GM12878 (cell line): ENCODE measurements around the gene SBF1. TPM values are rescaled to one million over a fixed set of nuclear protein-coding genes. Genes with fewer than 3 reads are reported as not detected.

Experiments
- ATAC-seq: fragments of 200-7000 bp; cut with Tn5 transposase; 3 replicates; pipeline ENCODE4 v1.9.1; 2020; ENCODE audit warnings: mild to moderate bottlenecking, moderate library complexity
- BruUV-seq: library from RNA; stranded (reverse); fragments of 400-500 nt; replicated peaks from 2 replicates; lab custom pipeline; 2021; lab: Mats Ljungman, UMichigan
- CTCF ChIA-PET: fragments of 300-600 bp; sonication (Branson Sonifier 250); formaldehyde crosslinking; extraction: SDS; loops from one replicate; lab custom pipeline; 2021; ENCODE audit warnings: inconsistent platforms; lab: Yijun Ruan, JAX
- POLR2A ChIA-PET: fragments of 350-600 bp; formaldehyde crosslinking; extraction: SDS; loops from one replicate; lab custom pipeline; 2021; ENCODE audit warnings: inconsistent platforms; lab: Charles Lee
- RAD21 ChIA-PET: fragments of 300-600 bp; sonication (Branson Sonifier 250); formaldehyde crosslinking; loops from one replicate; lab custom pipeline; 2023; ENCODE audit warnings: antibody characterized with exemption; ENCODE audit not compliant: unreplicated experiment; lab: Charles Lee
- SMC1A ChIA-PET: fragments of 300-600 bp; sonication (Branson Sonifier 250); formaldehyde crosslinking; loops from one replicate; lab custom pipeline; 2023; ENCODE audit not compliant: unreplicated experiment, uncharacterized antibody; lab: Charles Lee
- DNase-seq: peaks from one replicate; pipeline ENCODE4 v3.0.0-alpha.2; 2011; ENCODE audit warnings: low read depth, low spot score
- FAIRE-seq: peaks from 3 replicates; lab custom pipeline; 2011; peaks lifted over from hg19 to GRCh38; lab: Jason Lieb, UNC
- H2AFZ ChIP-seq: 2 replicates; pipeline ENCODE4 v1.6.0; 2011; ENCODE audit warnings: low read depth, low read length, control low read depth; ENCODE audit not compliant: control insufficient read depth
- H3K27ac ChIP-seq: 2 replicates; pipeline ENCODE4 v1.5.1; 2011; ENCODE audit warnings: control low read depth; ENCODE audit not compliant: control insufficient read depth, insufficient read depth
- H3K27me3 ChIP-seq, 2 experiments: replicated peaks in 1 of 2; 2 replicates each; pipeline versions ENCODE4 v1.6.0 to v1.6.1; 2011; ENCODE audit warnings: low read length in 1 of 2; ENCODE audit not compliant: control insufficient read depth in 2 of 2, insufficient read depth in 2 of 2
- H3K36me3 ChIP-seq, 2 experiments: 2 replicates each; pipeline ENCODE4 v1.5.1; 2011; ENCODE audit warnings: low read length in 1 of 2; ENCODE audit not compliant: control insufficient read depth in 2 of 2, insufficient read depth in 2 of 2
- H3K4me1 ChIP-seq: 2 replicates; pipeline ENCODE4 v1.6.1; 2011; ENCODE audit warnings: mild to moderate bottlenecking, low read length, moderate library complexity, mixed read lengths; ENCODE audit not compliant: control insufficient read depth, insufficient read depth
- H3K4me2 ChIP-seq: 2 replicates; pipeline ENCODE4 v1.6.0; 2011; ENCODE audit warnings: control low read depth; ENCODE audit not compliant: control insufficient read depth, insufficient read depth
- H3K4me3 ChIP-seq: fragments of 200-600 bp; sonication (generic); 2 replicates; pipeline ENCODE4 v1.5.1; 2016
- H3K79me2 ChIP-seq: 2 replicates; pipeline ENCODE4 v1.6.0; 2011; ENCODE audit warnings: low read length; ENCODE audit not compliant: control insufficient read depth, insufficient read depth
- H3K9ac ChIP-seq: 2 replicates; pipeline ENCODE4 v1.8.0; 2011; ENCODE audit warnings: low read length, control low read depth, mixed read lengths; ENCODE audit not compliant: control insufficient read depth, insufficient read depth
- H3K9me3 ChIP-seq: replicated peaks from 3 replicates; pipeline ENCODE4 v1.5.1; 2011; ENCODE audit warnings: mild to moderate bottlenecking, low read length; ENCODE audit not compliant: control insufficient read depth, insufficient read depth
- H4K20me1 ChIP-seq: 2 replicates; pipeline ENCODE4 v1.6.0; 2011; ENCODE audit not compliant: control insufficient read depth, insufficient read depth
- BHLHE40 ChIP-seq, 2 experiments: fragments of 450-650 bp in 1 of 2; IDR thresholded peaks; 2 replicates each; pipeline ENCODE4 v1.6.1; 2011 to 2017; ENCODE audit warnings: low read depth in 2 of 2, borderline replicate concordance in 1 of 2, improper control_type of control experiment in 1 of 2, low read length in 1 of 2, mild to moderate bottlenecking in 1 of 2
- CBFB ChIP-seq: IDR thresholded peaks from 2 replicates; pipeline ENCODE4 v1.6.1; 2016; ENCODE audit warnings: antibody characterized with exemption, low read depth
- E4F1 ChIP-seq: fragments of 450-650 bp; IDR thresholded peaks from 2 replicates; pipeline ENCODE4 v1.6.1; 2018; ENCODE audit warnings: borderline replicate concordance, mild to moderate bottlenecking; ENCODE audit not compliant: partially characterized antibody
- EED ChIP-seq: sonication (generic); IDR thresholded peaks from 2 replicates; pipeline ENCODE4 v1.6.1; 2016; ENCODE audit warnings: antibody characterized with exemption, low read depth
- HDGF ChIP-seq: fragments of 450-650 bp; IDR thresholded peaks from 2 replicates; pipeline ENCODE4 v1.6.1; 2016; ENCODE audit warnings: antibody characterized with exemption
- IKZF2 ChIP-seq, 2 experiments: fragments of 450-650 bp; IDR thresholded peaks; 2 replicates each; pipeline ENCODE4 v1.6.1; 2017; ENCODE audit warnings: mild to moderate bottlenecking in 2 of 2, moderate library complexity in 2 of 2
- MXI1 ChIP-seq: fragments of 150-350 bp; IDR thresholded peaks from 2 replicates; pipeline ENCODE4 v1.6.1; 2011; ENCODE audit warnings: low read depth, mild to moderate bottlenecking, inconsistent platforms, low read length, improper control_type of control experiment
- NBN ChIP-seq: fragments of 450-650 bp; IDR thresholded peaks from 2 replicates; pipeline ENCODE4 v1.6.1; 2016
- PAX5 ChIP-seq: IDR thresholded peaks from 2 replicates; pipeline ENCODE4 v1.6.1; 2011; ENCODE audit warnings: low read depth, low read length, borderline replicate concordance
- POLR2AphosphoS5 ChIP-seq: IDR thresholded peaks from 2 replicates; pipeline ENCODE4 v1.6.1; 2011; ENCODE audit warnings: mild to moderate bottlenecking, low read length, inconsistent platforms
- RB1 ChIP-seq: fragments of 450-650 bp; formaldehyde crosslinking; IDR thresholded peaks from 2 replicates; pipeline ENCODE4 v1.6.1; 2017; ENCODE audit warnings: mild to moderate bottlenecking, borderline replicate concordance
- RUNX3 ChIP-seq: IDR thresholded peaks from 2 replicates; pipeline ENCODE4 v1.6.1; 2012; ENCODE audit warnings: low read length, inconsistent platforms
- SKIL ChIP-seq: fragments of 450-650 bp; IDR thresholded peaks from 2 replicates; pipeline ENCODE4 v1.6.1; 2017; ENCODE audit warnings: mild to moderate bottlenecking, low read depth, inconsistent platforms; ENCODE audit not compliant: poor library complexity, severe bottlenecking
- USF2 ChIP-seq: IDR thresholded peaks from 2 replicates; pipeline ENCODE4 v1.6.1; 2011; ENCODE audit warnings: low read depth, low read length, improper control_type of control experiment, borderline replicate concordance
- ZNF207 ChIP-seq: fragments of 450-650 bp; IDR thresholded peaks from 2 replicates; pipeline ENCODE4 v1.6.1; 2014; ENCODE audit warnings: antibody characterized with exemption, mild to moderate bottlenecking, borderline replicate concordance
- ZZZ3 ChIP-seq: IDR thresholded peaks from 2 replicates; pipeline ENCODE4 v1.6.1; 2011; ENCODE audit warnings: low read depth; ENCODE audit not compliant: control insufficient read depth, insufficient read length
- WGBS: methylation state at CpG from one replicate; pipeline ENCODE4 v1.1.6; 2016; ENCODE audit warnings: low lambda C conversion rate; ENCODE audit not compliant: insufficient replicate concordance, insufficient coverage; ENCODE audit errors: missing lambda C conversion rate; 5-methylcytosine and 5-hydroxymethylcytosine counted together
- in situ Hi-C: fragments of 300-500 bp; cut with MboI; formaldehyde crosslinking; loops from 9 replicates; pipeline ENCODE4 v1.14.3; 2018; ENCODE audit warnings: mixed read lengths
- intact Hi-C: fragments of 100-400 bp; cut with micrococcal nuclease; formaldehyde crosslinking; loops from one replicate; pipeline ENCODE4 v1.14.2; 2022; ENCODE audit not compliant: unreplicated experiment
- polyA plus RNA-seq, 11 experiments: library from polyadenylated mRNA; depleted of rRNA in 4 of 11; unstranded in 6 of 11; stranded (reverse) in 5 of 11; fragments of >200 nt; fragmentation: Nextera tagmentation in 4 of 11; fragmentation: Illumina TruSeq in 1 of 11; extraction: Ambion mirVana in 4 of 11; extraction: Trizol in 1 of 11; gene quantifications; 1 replicate in 1 of 11; 2 replicates in 10 of 11; pipeline versions ENCODE4 v1.2.1 to v1.2.3, GENCODE V29; 2011 to 2016; ENCODE audit warnings: inconsistent platforms in 2 of 11, missing spikeins in 2 of 11, low read depth in 1 of 11
- total RNA-seq, 4 experiments: library from RNA; depleted of rRNA in 3 of 4; stranded (reverse); fragments of >200 nt in 3 of 4; fragmentation: Illumina TruSeq in 1 of 4; extraction: Trizol in 1 of 4; gene quantifications; 2 replicates each; pipeline versions ENCODE4 v1.2.1 to v1.2.3, GENCODE V29; 2013 to 2021

SBF1 gene
- total and polyA plus RNA-seq, 10 of the 15 experiments (the other 5 are each of a cell fraction or from before 2014, with no cell fraction given) = 0.23 to 95.0 (median 17.8) TPM

GRCh38 chr22:50469377-50470305 lies 5.2 kb downstream of the SBF1 start:
- Histone ChIP-seq H3K4me3 (peak overlapping the region; percentile 56), H4K20me1 (no peaks in the 10 kb centered on the region), H3K27ac (peak overlapping the region; percentile 92), H3K79me2 (peaks cover 55% of the 10 kb centered on the region), H3K9ac (peak overlapping the region; percentile 64), H3K36me3 (peaks cover 8 to 28% of the 10 kb centered on the region in 2 experiments; a peak in 3 of 4 replicates), H3K9me3 (no peaks in the 10 kb centered on the region), H3K4me2 (peak overlapping the region; percentile 99), H2AFZ (peak overlapping the region; percentile 10; the same call in 1 of the 2 replicates), H3K4me1 (peaks cover 48% of the 10 kb centered on the region), H3K27me3 (no peaks in the 10 kb centered on the region)
- in situ Hi-C loops = no loop called here
- peak; percentile 81 for ATAC-seq
- peak; percentile 97 for FAIRE-seq
- DNase-seq = peak; percentile 87
- SMC1A ChIA-PET = interaction anchor here (0.6 to 1.9 kb wide), 5 partner anchors 56 to 224 kb away, joined by 3 to 4 read pairs (median 3); partner anchors contain the start of gene SCO2
- CTCF ChIA-PET = interaction anchor here (0.7 to 3.3 kb wide), 14 partner anchors 10 to 218 kb away, joined by 3 to 19 read pairs (median 4); partner anchors contain the start of genes HDAC10, MIOX and SCO2
- under 1% methylated on average over 22 of the region's 25 CpGs for WGBS
- POLR2A ChIA-PET = interaction anchor here (0.6 to 2.1 kb wide), 4 partner anchors 11 to 79 kb away, joined by 3 to 10 read pairs (median 6); partner anchors contain the start of genes LMF2, NCAPH2 and SCO2
- RAD21 ChIA-PET = interaction anchor here (0.7 to 1.8 kb wide), 8 partner anchors 15 to 227 kb away, joined by 3 to 8 read pairs (median 3); partner anchors contain the start of genes LMF2, NCAPH2 and SCO2
- intact Hi-C loops = loop anchor here (10.0 kb wide), 1 partner anchor 225 kb away; the partner anchor contains the start of gene TUBGCP6
- BruUV-seq = no TSS peak
- TF ChIP-seq CBFB (peak; percentile 87), E4F1 (no peak), ZNF207 (peak; percentile 23; the same call in 1 of the 2 replicates), RB1 (no peak), RUNX3 (peak; percentile 89), HDGF (0 out of 2 replicates have a peak, but pooled peaks have one; percentile 40), MXI1 (0 out of 2 replicates have a peak, but pooled peaks have one; percentile 45), USF2 (no peak), EED (peak; percentile 86), NBN (peak; percentile 74; the same call in 1 of the 2 replicates), POLR2AphosphoS5 (peak; percentile 30; the same call in 1 of the 2 replicates), BHLHE40 (IDR thresholded peaks at IDR 0.05; ENCODE audit: borderline replicate concordance in 1 of 2, low read depth in 2 of 2, low read length in 1 of 2) (peak; percentile 56 to 70; a peak in 1 of 4 replicates), SKIL (peak; percentile 78), ZZZ3 (no peak), PAX5 (peak; percentile 74), IKZF2 (IDR thresholded peaks at IDR 0.05) (peak; percentile 52 to 65; a peak in 3 of 4 replicates)
